Medulla oblongata (tissue), 1 donor: ENCODE data around the gene AFF4.
"Not testable (repeated sequence)": the region's sequence is repeated elsewhere in the genome, so short reads cannot be mapped to it uniquely, and the experiment has no call there.

Experiments used
- DNase-seq: peaks from one replicate; pipeline ENCODE4 v3.0.0-alpha.2; 2015; ENCODE audit errors: extremely low spot score

Gene AFF4

DNA sequence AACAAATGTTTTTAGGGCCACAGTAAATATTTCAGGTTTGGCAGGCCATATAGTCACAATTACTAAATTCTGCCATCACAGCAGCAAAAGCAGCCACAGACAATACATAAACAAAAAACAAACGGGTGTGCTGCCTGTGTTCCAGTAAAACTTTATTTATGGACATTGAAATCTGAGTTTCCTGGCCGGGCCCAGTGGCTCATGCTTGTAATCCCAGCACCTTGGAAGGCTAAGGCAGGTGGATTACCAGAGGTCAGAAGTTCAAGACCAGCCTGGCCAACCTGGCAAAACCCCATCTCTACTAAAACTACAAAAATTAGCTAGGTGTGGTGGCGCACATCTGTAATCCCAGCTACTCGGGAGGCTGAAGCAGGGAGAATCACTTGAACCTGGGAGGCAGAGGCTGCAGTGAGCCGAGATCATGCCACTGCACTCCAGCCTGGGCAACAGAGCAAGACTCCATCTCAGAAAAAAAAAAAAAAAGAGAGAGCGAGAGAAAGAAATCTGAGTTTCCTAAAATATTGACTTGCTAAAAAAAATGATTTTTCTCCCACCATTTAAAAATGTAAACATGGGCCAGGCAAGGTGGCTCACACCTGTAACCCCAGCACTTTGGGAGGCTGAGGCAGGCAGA, 7.2 kb downstream of the AFF4 start:
- DNase-seq = not testable (repeated sequence)

- DNase-seq = no peak
Measured at GRCh38 chr5:132953710-132954109, 9.7 kb downstream of the AFF4 start.

- no peak for DNase-seq
Measured at GRCh38 chr5:132952829-132953228, 10.6 kb downstream of the AFF4 start.

GRCh38 chr5:132951897-132952296, 11.5 kb downstream of the AFF4 start:
- no peak for DNase-seq

DNA sequence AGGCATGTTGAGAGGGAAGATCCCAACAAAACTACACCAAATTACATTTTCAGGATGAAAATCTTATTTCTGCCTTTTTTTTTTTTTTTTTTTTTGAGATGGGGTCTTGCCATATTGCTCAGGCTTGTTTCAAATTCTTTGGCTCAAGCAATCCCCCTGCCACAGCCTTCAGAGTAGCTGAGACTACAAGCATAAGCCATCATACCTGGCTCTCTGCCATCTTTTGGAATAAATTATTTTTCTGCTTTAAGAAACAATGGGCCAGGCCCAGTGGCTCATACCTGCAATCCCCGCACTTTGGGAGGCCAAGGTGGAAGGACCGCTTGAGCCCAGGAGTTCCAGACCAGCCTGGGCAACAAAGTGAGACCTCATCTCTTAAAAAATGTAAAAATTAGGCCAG, 14.3 kb downstream of the AFF4 start:
- no peak for DNase-seq

DNA sequence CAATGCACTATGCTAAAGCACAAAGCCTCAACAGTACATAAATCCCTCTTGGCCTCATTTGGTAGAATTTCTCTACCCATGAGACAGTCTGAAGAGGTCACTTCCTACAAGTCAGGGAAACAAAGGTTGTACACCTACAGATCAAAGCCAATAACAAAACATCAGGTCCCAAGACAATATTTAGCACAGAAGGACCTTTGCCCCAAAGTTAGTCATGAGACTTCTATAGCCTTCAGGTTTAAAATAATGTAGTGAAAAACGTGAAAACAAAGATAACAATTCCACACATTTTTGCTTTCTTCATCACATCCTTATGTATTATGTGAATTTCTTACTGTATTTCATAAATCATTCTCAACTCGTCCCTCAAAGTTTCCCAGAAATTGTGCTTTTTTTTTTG, 15.8 kb downstream of the AFF4 start:
- no peak for DNase-seq

DNA sequence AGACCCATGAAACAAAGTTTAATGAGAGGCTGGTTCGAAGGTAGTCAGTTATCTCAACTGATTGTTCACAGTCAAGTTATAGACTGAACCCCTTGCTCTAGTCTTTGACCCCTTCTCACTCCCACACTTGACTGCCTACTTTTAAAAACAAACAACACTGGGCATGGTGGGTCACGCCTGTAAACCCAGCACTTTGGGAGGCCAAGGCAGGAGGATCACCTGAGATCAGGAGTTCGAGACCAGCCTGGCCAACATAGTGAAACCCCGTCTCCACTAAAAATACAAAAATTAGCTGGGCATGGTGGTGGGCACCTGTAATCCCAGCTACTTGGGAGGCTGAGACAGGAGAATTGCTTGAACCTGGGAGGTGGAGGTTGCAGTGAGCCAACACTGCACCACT, 18.1 kb downstream of the AFF4 start:
- DNase-seq = not testable (repeated sequence)

GRCh38 chr5:132943362-132944022, 19.9 kb downstream of the AFF4 start:
- no peak for DNase-seq

DNA sequence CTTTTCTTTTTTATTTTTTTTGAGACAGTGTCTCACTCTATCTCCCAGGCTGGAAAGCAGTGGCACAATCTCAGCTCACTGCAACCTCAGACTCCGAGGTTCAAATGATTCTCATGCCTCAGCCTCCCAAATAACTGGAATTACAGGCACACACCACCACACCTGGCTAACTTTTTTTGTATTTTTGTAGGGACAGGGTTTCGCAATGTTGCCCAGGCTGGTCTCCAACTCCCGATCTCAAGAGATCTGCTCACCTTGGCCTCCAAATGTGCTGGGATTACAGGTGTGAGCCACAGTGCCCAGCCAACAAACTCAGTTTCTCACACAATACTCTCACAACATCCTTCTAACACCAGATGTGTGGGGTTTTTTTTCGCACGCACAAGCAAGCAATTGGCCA, 22.1 kb downstream of the AFF4 start:
- DNase-seq = no peak

DNA sequence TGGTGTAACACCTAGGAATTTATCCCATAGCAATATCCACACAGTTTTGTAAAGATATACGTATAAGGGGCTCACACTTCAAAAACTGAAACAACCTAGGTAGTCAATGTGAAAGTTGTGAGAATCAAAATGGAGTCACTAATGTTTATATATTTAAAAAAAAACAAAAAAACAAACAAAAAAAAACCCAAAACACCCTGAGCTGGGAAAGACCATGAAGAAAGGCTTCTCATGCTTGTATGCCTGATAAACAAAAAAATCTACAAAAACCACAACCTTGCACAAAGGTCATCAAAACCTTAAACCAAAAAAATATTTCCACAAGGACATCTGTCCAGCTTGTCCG, 35.4 kb downstream of the AFF4 start:
- DNase-seq = no peak

GRCh38 chr5:132927355-132928061, 35.9 kb downstream of the AFF4 start:
- no peak for DNase-seq

DNA sequence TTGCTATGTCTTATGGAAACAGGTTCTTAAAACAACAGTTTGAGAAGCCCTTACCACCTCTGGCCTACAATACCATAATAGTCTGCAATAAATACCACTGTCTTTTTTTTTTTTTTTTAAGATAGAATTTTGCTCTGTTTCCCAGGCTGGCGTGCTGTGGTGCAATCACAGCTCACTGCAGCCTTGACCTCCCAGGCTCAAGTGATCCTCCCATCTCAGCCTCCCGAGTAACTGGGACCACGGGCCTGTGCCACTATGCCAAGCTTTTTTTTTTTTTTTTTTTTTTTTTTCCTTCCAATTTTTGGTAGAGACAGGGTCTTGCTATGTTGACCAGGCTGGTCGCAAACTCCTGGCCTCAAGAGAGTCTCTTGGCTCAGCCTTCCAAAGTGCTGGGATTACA, 37.0 kb downstream of the AFF4 start:
- DNase-seq = no peak

- DNase-seq = no peak
Measured at GRCh38 chr5:132916086-132916485, 47.3 kb downstream of the AFF4 start.

DNA sequence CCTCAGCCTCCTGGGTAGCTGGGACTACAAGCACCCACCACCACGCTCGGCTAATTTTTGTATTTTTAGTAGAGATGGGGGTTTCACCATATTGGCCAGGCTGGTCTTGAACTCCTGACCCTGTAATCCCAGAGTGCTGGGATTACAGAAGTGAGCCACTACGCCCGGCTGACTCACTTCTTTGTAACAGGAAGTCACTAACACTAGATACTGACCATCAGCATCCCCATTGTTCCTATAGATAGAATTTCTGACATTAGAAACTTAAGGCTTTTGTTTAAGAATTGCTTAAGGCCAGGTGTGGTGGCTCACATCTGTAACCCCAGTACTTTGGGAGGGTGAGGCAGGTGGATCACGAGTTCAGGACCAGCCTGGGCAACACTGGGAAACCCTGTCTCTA, 47.8 kb downstream of the AFF4 start:
- DNase-seq = no peak

DNA sequence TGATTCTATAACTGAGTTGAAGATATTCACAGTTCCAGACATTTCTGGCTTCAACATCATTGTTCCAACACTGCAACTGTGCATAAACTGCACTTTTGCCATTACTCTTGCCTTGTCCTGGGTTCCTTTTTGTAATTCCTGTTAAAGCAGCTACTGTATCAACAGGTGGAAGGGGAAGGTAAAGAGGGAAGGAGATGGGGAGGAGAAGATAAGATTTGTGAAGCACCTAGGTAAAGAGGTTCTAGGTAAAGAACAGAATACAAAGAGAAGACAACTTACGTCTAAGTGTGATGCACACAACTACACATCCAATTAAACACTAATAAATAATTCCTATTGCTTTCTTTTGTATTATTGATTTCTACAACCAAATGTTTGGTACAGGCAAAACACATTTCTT, 53.7 kb downstream of the AFF4 start:
- DNase-seq = no peak

DNA sequence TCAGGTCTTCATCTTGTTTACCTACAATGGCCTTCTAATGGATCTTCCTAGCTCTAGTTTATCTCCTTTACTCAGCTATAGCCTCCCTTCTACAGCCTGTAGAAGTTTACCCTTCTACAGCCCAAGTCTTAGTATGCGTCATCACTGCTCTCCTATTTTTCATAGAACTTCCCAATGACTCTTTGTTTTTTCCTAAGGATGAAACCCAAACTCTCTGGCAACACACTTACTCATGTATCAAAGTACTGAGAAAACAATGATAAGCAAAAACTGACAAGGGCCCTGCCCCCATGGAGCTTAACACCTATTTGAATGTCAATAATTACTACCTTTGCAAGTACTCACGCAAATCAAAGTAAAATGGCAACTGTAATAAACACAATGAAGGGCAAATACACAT, 56.3 kb downstream of the AFF4 start:
- no peak for DNase-seq

- DNase-seq = no peak
Measured at GRCh38 chr5:132905938-132906337, 57.5 kb downstream of the AFF4 start.

DNA sequence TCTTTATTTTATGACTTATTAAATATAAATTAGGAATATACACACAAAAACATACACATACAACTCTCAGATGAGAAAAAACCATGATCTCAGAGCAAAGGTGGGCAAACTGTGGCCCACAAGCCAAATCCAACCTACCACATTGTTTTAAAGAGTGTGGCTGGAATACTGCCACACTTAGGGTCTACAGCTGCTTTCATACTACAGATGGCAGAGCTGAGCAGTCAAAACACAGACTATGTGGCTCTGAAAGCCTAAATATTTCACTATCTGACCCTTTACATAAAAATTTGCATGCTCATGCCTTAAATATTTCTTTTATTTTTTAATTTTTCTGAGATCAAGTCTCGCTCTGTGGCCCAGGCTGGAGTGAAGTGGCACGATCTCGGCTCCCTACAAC, 61.7 kb downstream of the AFF4 start:
- no peak for DNase-seq

- DNase-seq = no peak
Measured at GRCh38 chr5:132901036-132901435, 62.4 kb downstream of the AFF4 start.

- no peak for DNase-seq
Measured at GRCh38 chr5:132898094-132898493, 65.3 kb downstream of the AFF4 start.

GRCh38 chr5:132896685-132897084, 66.7 kb downstream of the AFF4 start:
- no peak for DNase-seq

- DNase-seq = no peak
Measured at GRCh38 chr5:132895719-132896305, 67.6 kb downstream of the AFF4 start.

- DNase-seq = no peak
Measured at GRCh38 chr5:132890817-132891216, 72.6 kb downstream of the AFF4 start.
